ENCODE measurements around the gene CCDC63. TPM values are rescaled to one million over a fixed set of nuclear protein-coding genes. Genes with fewer than 3 reads are reported as not detected.

CCDC63 gene
- total and polyA plus RNA-seq, 2 donors (not counting 3 experiments of a cell fraction or from before 2014, with no cell fraction given), result not detected

DNA sequence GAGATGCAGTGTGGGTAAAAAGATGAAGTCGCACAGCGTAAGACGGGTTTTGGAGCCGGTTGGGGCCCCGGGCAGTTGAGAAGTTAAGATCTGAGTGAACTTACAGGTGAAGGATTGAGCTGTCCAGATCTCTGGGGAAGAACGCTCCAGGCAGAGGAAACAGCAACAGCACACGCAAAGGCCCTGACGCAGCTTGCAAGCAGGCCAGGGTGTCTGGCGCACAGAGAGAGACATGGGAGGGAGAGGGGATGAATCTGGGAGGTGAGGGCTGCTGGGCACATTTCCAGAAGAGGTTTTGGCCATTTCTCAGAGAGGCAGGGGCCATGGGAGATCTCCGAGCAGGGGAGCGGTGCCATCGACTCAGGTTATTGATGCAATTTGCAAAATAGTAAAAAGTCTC lies 42.6 kb downstream of the CCDC63 start:
- no peak overlapping the region for H3K9ac ChIP-seq (replicated peaks; ENCODE audit: extremely low read depth, insufficient read depth, low read length)
- H3K27me3 ChIP-seq (ENCODE audit: control insufficient read depth in 2 of 2, insufficient read depth in 2 of 2, low read length in 2 of 2), result peaks cover 0 to 3% of the 10 kb centered on the region in 2 experiments
- POLR2A ChIA-PET, result no interaction called here
- no peaks in the 10 kb centered on the region for H3K36me3 ChIP-seq (ENCODE audit: control insufficient read depth in 2 of 2, extremely low read depth in 1 of 2, insufficient read depth in 2 of 2, low read length in 2 of 2)
- H4K20me1 ChIP-seq (replicated peaks; ENCODE audit: control insufficient read depth, extremely low read depth, insufficient read depth, low read length), result no peaks in the 10 kb centered on the region
- H3K9me3 ChIP-seq (replicated peaks; ENCODE audit: control insufficient read depth, insufficient read depth, low read length), result no peaks in the 10 kb centered on the region
- no peak for TF ChIP-seq EZH2 (IDR thresholded peaks at IDR 0.05; ENCODE audit: borderline replicate concordance, low read depth, low read length, severe bottlenecking)
- TF ChIP-seq POLR2AphosphoS5 (IDR thresholded peaks at IDR 0.05; ENCODE audit: insufficient read depth, low read depth, low read length), result no peak
- no peak for TF ChIP-seq MYC (IDR thresholded peaks at IDR 0.05; ENCODE audit: low read depth, low read length)
- TF ChIP-seq, protein P1, sequence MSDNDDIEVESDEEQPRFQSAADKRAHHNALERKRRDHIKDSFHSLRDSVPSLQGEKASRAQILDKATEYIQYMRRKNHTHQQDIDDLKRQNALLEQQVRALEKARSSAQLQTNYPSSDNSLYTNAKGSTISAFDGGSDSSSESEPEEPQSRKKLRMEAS (IDR thresholded peaks at IDR 0.05; ENCODE audit: insufficient read depth, insufficient read length), result no peak
- TF ChIP-seq FOS (IDR thresholded peaks at IDR 0.05; ENCODE audit: borderline replicate concordance, insufficient read depth, low read length), result no peak
- TF ChIP-seq POLR2A (IDR thresholded peaks at IDR 0.05; ENCODE audit: low read depth, low read length), result no peak
- no peak for TF ChIP-seq JUN (IDR thresholded peaks at IDR 0.05; ENCODE audit: borderline replicate concordance, insufficient read depth, insufficient read length, low read depth)
- TF ChIP-seq, protein P2, sequence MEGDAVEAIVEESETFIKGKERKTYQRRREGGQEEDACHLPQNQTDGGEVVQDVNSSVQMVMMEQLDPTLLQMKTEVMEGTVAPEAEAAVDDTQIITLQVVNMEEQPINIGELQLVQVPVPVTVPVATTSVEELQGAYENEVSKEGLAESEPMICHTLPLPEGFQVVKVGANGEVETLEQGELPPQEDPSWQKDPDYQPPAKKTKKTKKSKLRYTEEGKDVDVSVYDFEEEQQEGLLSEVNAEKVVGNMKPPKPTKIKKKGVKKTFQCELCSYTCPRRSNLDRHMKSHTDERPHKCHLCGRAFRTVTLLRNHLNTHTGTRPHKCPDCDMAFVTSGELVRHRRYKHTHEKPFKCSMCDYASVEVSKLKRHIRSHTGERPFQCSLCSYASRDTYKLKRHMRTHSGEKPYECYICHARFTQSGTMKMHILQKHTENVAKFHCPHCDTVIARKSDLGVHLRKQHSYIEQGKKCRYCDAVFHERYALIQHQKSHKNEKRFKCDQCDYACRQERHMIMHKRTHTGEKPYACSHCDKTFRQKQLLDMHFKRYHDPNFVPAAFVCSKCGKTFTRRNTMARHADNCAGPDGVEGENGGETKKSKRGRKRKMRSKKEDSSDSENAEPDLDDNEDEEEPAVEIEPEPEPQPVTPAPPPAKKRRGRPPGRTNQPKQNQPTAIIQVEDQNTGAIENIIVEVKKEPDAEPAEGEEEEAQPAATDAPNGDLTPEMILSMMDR (IDR thresholded peaks at IDR 0.05; ENCODE audit: extremely low read depth in 1 of 2, insufficient read depth in 1 of 2, low read depth in 1 of 2, low read length in 2 of 2), result no peak
- no peak for TF ChIP-seq GATA2 (IDR thresholded peaks at IDR 0.05; ENCODE audit: insufficient read depth, insufficient read length, low read depth, low read length)
- H3K4me1 ChIP-seq (ENCODE audit: control insufficient read depth, extremely low read depth, insufficient read depth, low read length), result peaks cover 5% of the 10 kb centered on the region
- H3K4me2 ChIP-seq (ENCODE audit: insufficient read depth, low read length), result no peak overlapping the region
- intact Hi-C loops (cut with micrococcal nuclease) (loop anchor here (5.0 kb wide), 1 partner anchor 437 kb away; the partner anchor contains the start of gene ARPC3), dilution Hi-C loops (cut with MboI; ENCODE audit: extremely low pct_ligation_motif_present, low sequenced_read_pairs) (no loop called here)
- H3K27ac ChIP-seq (ENCODE audit: insufficient read depth, low read depth, low read length), result no peak overlapping the region
- H3K79me2 ChIP-seq (ENCODE audit: control insufficient read depth, insufficient read depth, low read length), result no peaks in the 10 kb centered on the region
- H2AFZ ChIP-seq (ENCODE audit: low read depth, low read length), result no peak overlapping the region
- DNase-seq (ENCODE audit: low read depth, low spot score) (no peak), FAIRE-seq (no peak)
- CTCF ChIA-PET, result no interaction called here
- no peak overlapping the region for H3K4me3 ChIP-seq (replicated peaks in 1 of 3; ENCODE audit: insufficient read depth in 1 of 3, low read depth in 1 of 3, low read length in 3 of 3)
- no peaks in the 10 kb centered on the region for H3K9me1 ChIP-seq (replicated peaks; ENCODE audit: control insufficient read depth, extremely low read depth, insufficient read depth, low read length)
- BruUV-seq (replicated peaks), result no TSS peak

Data from endothelial cell of umbilical vein (primary cell).